BE2C (cell line): ENCODE measurements around the gene TST.

Source experiments
- DNase-seq: peaks from one replicate; pipeline ENCODE4 v3.0.0-alpha.2; 2020
- H3K27me3 ChIP-seq: fragments of 250-450 bp; sonication (Bioruptor Pico); 2 replicates; pipeline ENCODE4 v1.5.1; 2020; ENCODE audit warnings: mild to moderate bottlenecking
- H3K36me3 ChIP-seq: fragments of 250-450 bp; sonication (Bioruptor Pico); 2 replicates; pipeline ENCODE4 v1.5.1; 2020; ENCODE audit warnings: mild to moderate bottlenecking
- H3K4me1 ChIP-seq: fragments of 250-450 bp; sonication (Bioruptor Pico); 2 replicates; pipeline ENCODE4 v1.5.1; 2020
- H3K4me3 ChIP-seq: 2 replicates; pipeline ENCODE4 v1.5.1; 2011; ENCODE audit warnings: low read depth, low read length
- H3K9me3 ChIP-seq: fragments of 250-450 bp; sonication (Bioruptor Pico); 2 replicates; pipeline ENCODE4 v1.5.1; 2020
- CTCF ChIP-seq: IDR thresholded peaks from 2 replicates; pipeline ENCODE4 v1.5.1; 2012; ENCODE audit warnings: mild to moderate bottlenecking, low read depth, low read length

Gene TST

GRCh38 chr22:37028692-37029674 is 9.7 kb upstream of the TST start:
- DNase-seq = no peak
- Histone ChIP-seq H3K36me3 (peaks cover 54% of the 10 kb centered on the region), H3K4me3 (no peak overlapping the region), H3K27me3 (no peaks in the 10 kb centered on the region), H3K9me3 (no peaks in the 10 kb centered on the region), H3K4me1 (no peaks in the 10 kb centered on the region)
- no peak for TF ChIP-seq CTCF

GRCh38 chr22:37027556-37027955 is 8.3 kb upstream of the TST start:
- Histone ChIP-seq H3K27me3 (no peaks in the 10 kb centered on the region), H3K36me3 (peaks cover 62% of the 10 kb centered on the region), H3K4me1 (no peaks in the 10 kb centered on the region), H3K9me3 (no peaks in the 10 kb centered on the region), H3K4me3 (no peak overlapping the region)
- no peak for TF ChIP-seq CTCF
- no peak for DNase-seq

GRCh38 chr22:37026325-37026724 is 7.1 kb upstream of the TST start:
- Histone ChIP-seq H3K9me3 (no peaks in the 10 kb centered on the region), H3K4me3 (no peak overlapping the region), H3K4me1 (no peaks in the 10 kb centered on the region), H3K36me3 (peaks cover 64% of the 10 kb centered on the region), H3K27me3 (no peaks in the 10 kb centered on the region)
- no peak for DNase-seq
- no peak for TF ChIP-seq CTCF

- TF ChIP-seq CTCF = no peak
- Histone ChIP-seq H3K9me3 (no peaks in the 10 kb centered on the region), H3K4me3 (no peak overlapping the region), H3K36me3 (peaks cover 64% of the 10 kb centered on the region), H3K27me3 (no peaks in the 10 kb centered on the region), H3K4me1 (no peaks in the 10 kb centered on the region)
- no peak for DNase-seq
Observed at GRCh38 chr22:37025500-37026070, 6.3 kb upstream of the TST start.

GRCh38 chr22:37024339-37025157 is 5.3 kb upstream of the TST start:
- no peak for DNase-seq
- Histone ChIP-seq H3K4me1 (no peaks in the 10 kb centered on the region), H3K36me3 (peaks cover 61% of the 10 kb centered on the region), H3K27me3 (no peaks in the 10 kb centered on the region), H3K9me3 (no peaks in the 10 kb centered on the region), H3K4me3 (no peak overlapping the region)
- TF ChIP-seq CTCF = no peak
